T-helper 2 cell treated with Interferon-gamma antibody and Interleukin-4, amounts not matched to agents 5 μg/mL and 100 μg/mL, for 36 hours (primary cell): ENCODE data around the gene GRM5.

Source experiments
- DNase-seq: peaks from one replicate; pipeline ENCODE4 v3.0.0; 2021; ENCODE audit warnings: low spot score
- H3K27ac Mint-ChIP-seq: one replicate; pipeline ENCODE4 v1.8.0; 2021; ENCODE audit warnings: mild to moderate bottlenecking, mixed read lengths
- H3K27me3 Mint-ChIP-seq: one replicate; pipeline ENCODE4 v1.8.0; 2021; ENCODE audit warnings: low read depth, mixed read lengths
- H3K36me3 Mint-ChIP-seq: one replicate; pipeline ENCODE4 v1.8.0; 2021; ENCODE audit warnings: low read depth, mixed read lengths
- H3K4me1 Mint-ChIP-seq: one replicate; pipeline ENCODE4 v1.8.0; 2021; ENCODE audit warnings: low read depth, mixed read lengths
- H3K4me3 Mint-ChIP-seq: one replicate; pipeline ENCODE4 v1.8.0; 2022; ENCODE audit warnings: mild to moderate bottlenecking, moderate library complexity, mixed read lengths
- H3K9me3 Mint-ChIP-seq: one replicate; pipeline ENCODE4 v1.8.0; 2021; ENCODE audit warnings: mixed read lengths

The GRM5 gene

GRCh38 chr11:88576741-88577140 is 489.0 kb downstream of the GRM5 start:
- H3K27ac Mint-ChIP-seq: no peak overlapping the region
- H3K4me3 Mint-ChIP-seq: no peak overlapping the region
- no peaks in the 10 kb centered on the region for H3K4me1 Mint-ChIP-seq
- no peaks in the 10 kb centered on the region for H3K9me3 Mint-ChIP-seq
- no peaks in the 10 kb centered on the region for H3K36me3 Mint-ChIP-seq
- DNase-seq: no peak
- peaks cover 4% of the 10 kb centered on the region for H3K27me3 Mint-ChIP-seq

DNA sequence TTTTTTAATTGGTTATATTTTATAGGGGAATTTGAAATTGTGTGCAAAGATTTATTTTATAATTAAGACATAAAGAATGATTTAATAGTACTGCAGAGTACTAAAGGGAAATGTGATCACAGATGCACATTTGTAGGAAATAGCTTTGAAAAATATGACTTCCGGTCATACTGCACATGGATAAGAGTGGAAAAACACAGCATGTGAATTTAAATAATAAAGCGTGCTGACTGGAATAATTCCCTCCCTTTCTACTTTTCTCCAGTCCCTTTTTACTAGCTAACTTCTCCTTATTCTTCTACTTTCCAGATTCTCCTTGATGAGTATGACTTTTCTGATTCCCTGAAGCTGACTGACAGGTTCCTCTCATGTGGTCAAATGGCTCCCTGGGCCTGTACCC is 489.9 kb downstream of the GRM5 start:
- Mint-ChIP-seq H3K36me3 (no peaks in the 10 kb centered on the region), H3K9me3 (no peaks in the 10 kb centered on the region), H3K27me3 (peaks cover 5% of the 10 kb centered on the region), H3K27ac (no peak overlapping the region), H3K4me3 (no peak overlapping the region), H3K4me1 (no peaks in the 10 kb centered on the region)
- no peak for DNase-seq

GRCh38 chr11:88569342-88569741 is 496.4 kb downstream of the GRM5 start:
- no peak overlapping the region for H3K4me3 Mint-ChIP-seq
- H3K4me1 Mint-ChIP-seq: no peaks in the 10 kb centered on the region
- no peak for DNase-seq

DNA sequence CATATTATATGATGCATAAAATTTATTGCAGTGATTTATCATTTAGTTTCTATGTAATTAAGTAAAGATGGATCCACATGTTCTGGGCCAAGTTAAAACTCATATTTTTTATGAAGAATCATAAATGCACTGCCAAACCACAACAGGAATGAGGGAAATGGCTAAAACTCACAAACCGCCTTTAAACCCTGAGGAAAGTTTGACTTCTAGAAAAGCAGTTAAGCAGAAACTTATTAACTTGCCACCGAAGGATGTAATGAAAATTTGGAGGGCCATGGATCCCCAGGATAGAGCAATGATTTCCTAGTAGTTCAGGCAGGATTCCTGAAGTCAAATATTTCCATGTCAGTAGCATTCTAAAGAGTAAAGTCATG is 510.0 kb downstream of the GRM5 start:
- H3K9me3 Mint-ChIP-seq: no peaks in the 10 kb centered on the region
- no peaks in the 10 kb centered on the region for H3K36me3 Mint-ChIP-seq
- H3K27me3 Mint-ChIP-seq: peaks cover 10% of the 10 kb centered on the region
- no peak overlapping the region for H3K27ac Mint-ChIP-seq
- no peak overlapping the region for H3K4me3 Mint-ChIP-seq
- no peaks in the 10 kb centered on the region for H3K4me1 Mint-ChIP-seq
- no peak for DNase-seq

More at GRCh38 chr11:88569342-88569741, 496.4 kb downstream of the GRM5 start:
- H3K27ac Mint-ChIP-seq: no peak overlapping the region
- H3K27me3 Mint-ChIP-seq: peaks cover 5% of the 10 kb centered on the region
- H3K9me3 Mint-ChIP-seq: no peaks in the 10 kb centered on the region
- no peaks in the 10 kb centered on the region for H3K36me3 Mint-ChIP-seq

GRCh38 chr11:88555018-88555828 is 510.6 kb downstream of the GRM5 start:
- Mint-ChIP-seq H3K36me3 (no peaks in the 10 kb centered on the region), H3K27ac (no peak overlapping the region), H3K4me1 (no peaks in the 10 kb centered on the region), H3K9me3 (no peaks in the 10 kb centered on the region), H3K4me3 (no peak overlapping the region), H3K27me3 (peaks cover 10% of the 10 kb centered on the region)
- no peak for DNase-seq

GRCh38 chr11:88553204-88553603 is 512.6 kb downstream of the GRM5 start:
- no peaks in the 10 kb centered on the region for H3K36me3 Mint-ChIP-seq
- no peak overlapping the region for H3K4me3 Mint-ChIP-seq
- no peak overlapping the region for H3K27ac Mint-ChIP-seq
- no peak for DNase-seq
- peaks cover 16% of the 10 kb centered on the region for H3K27me3 Mint-ChIP-seq
- no peaks in the 10 kb centered on the region for H3K9me3 Mint-ChIP-seq
- H3K4me1 Mint-ChIP-seq: no peaks in the 10 kb centered on the region

- peak; percentile 29 for DNase-seq
- H3K27me3 Mint-ChIP-seq: peaks cover 16% of the 10 kb centered on the region
- no peaks in the 10 kb centered on the region for H3K36me3 Mint-ChIP-seq
- no peak overlapping the region for H3K27ac Mint-ChIP-seq
- no peak overlapping the region for H3K4me3 Mint-ChIP-seq
- no peaks in the 10 kb centered on the region for H3K4me1 Mint-ChIP-seq
- H3K9me3 Mint-ChIP-seq: no peaks in the 10 kb centered on the region
These were observed 513.3 kb downstream of the GRM5 start for GRCh38 chr11:88552379-88553062.

DNA sequence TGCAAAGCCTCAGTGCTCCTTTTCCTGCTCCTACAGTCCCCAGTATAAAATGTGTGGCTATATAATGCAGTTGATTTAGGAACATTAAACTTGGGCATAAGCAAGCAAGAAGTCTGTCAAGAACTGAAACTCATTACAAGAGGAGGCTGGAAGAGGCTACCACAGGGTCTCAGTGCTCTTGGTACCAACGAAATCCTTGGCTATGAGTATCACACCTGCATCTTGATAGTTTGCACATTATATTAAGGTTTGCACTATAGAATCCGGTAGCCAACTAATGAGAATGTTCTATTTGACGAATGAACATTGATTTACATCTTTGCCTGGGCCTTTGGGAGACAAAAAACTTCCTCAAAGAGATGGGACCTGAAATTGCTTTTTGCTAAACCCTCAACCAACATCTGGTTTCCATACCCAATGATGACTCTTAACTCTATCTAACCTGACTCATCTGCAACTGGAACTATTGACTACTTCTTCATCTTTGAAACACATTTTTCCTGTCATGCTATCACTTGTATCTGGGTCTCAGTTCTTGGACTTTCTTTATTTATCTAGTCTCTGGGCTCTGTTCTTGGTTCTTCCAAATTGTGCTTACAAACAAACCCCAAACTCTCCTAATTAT is 521.0 kb downstream of the GRM5 start:
- Mint-ChIP-seq H3K4me3 (no peak overlapping the region), H3K9me3 (no peaks in the 10 kb centered on the region), H3K27me3 (peaks cover 11% of the 10 kb centered on the region), H3K36me3 (no peaks in the 10 kb centered on the region), H3K4me1 (peaks cover 4% of the 10 kb centered on the region), H3K27ac (no peak overlapping the region)
- no peak for DNase-seq

DNA sequence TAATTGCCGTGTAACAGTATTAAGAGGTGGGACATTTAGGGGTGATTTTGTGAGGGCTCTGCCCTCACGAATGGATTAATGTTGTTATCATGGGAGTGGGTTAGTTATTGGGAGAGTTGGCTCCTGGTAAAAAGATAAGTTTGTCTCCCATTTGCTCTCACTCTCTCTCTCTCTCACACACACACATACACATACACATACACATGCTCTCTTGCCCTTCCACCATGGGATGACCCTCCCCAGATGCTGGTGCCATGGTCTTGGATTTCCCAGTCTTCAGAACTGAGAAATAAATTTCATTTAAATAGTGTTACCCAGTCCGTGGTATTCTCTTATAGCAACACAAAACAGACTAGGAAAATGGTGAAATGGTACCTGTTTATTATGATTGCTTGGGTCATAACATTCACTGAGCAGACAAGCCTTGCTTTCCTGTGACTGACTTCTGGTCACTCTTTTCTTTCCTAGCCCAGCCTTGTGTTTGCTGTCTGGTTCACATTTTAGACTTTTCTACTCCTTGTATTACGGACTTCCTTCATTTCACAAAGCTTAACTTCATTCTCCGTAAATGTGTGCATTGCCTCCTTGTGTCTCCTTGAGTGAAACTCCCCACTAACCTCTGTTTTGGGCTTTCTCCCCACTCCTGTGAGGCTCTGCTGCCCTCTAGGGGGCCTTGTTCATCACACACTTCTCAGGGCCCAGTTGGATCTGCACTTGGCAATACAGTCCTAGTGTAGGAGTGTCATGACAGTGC is 521.7 kb downstream of the GRM5 start:
- Mint-ChIP-seq H3K4me3 (no peak overlapping the region), H3K27ac (no peak overlapping the region), H3K27me3 (peaks cover 10% of the 10 kb centered on the region), H3K4me1 (peaks cover 4% of the 10 kb centered on the region), H3K36me3 (no peaks in the 10 kb centered on the region), H3K9me3 (no peaks in the 10 kb centered on the region)
- peak; percentile 70 for DNase-seq

- H3K27me3 Mint-ChIP-seq: no peaks in the 10 kb centered on the region
- peaks cover 6% of the 10 kb centered on the region for H3K4me1 Mint-ChIP-seq
- no peak for DNase-seq
- H3K27ac Mint-ChIP-seq: no peak overlapping the region
- no peaks in the 10 kb centered on the region for H3K9me3 Mint-ChIP-seq
- no peak overlapping the region for H3K4me3 Mint-ChIP-seq
- H3K36me3 Mint-ChIP-seq: no peaks in the 10 kb centered on the region
These were observed 524.8 kb downstream of the GRM5 start for GRCh38 chr11:88541006-88541405.

DNA sequence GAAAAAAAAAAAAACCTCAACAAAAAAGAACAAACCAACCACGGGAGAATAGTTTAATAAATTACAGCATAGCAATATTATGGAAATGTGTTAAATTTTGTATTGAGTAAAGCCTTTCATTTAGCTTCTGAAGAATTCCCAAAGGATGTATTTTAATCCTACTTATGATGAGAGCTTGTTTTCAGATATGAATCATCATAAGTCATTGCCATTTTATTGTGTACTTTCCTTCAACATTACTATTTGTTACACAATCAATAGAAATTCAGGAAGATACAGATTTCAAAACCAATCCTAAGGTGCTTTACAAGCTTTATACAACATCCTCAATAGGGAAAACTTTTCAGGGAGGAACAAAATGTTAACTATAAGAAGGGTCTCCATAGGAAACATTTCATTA is 527.7 kb downstream of the GRM5 start:
- no peaks in the 10 kb centered on the region for H3K9me3 Mint-ChIP-seq
- no peak for DNase-seq
- H3K36me3 Mint-ChIP-seq: no peaks in the 10 kb centered on the region
- H3K27ac Mint-ChIP-seq: no peak overlapping the region
- H3K27me3 Mint-ChIP-seq: no peaks in the 10 kb centered on the region
- H3K4me3 Mint-ChIP-seq: no peak overlapping the region
- peaks cover 7% of the 10 kb centered on the region for H3K4me1 Mint-ChIP-seq

GRCh38 chr11:88537613-88538012 is 528.2 kb downstream of the GRM5 start:
- H3K27ac Mint-ChIP-seq: no peak overlapping the region
- H3K4me1 Mint-ChIP-seq: peaks cover 7% of the 10 kb centered on the region

GRCh38 chr11:88536616-88537265 is 529.0 kb downstream of the GRM5 start:
- Mint-ChIP-seq H3K27me3 (no peaks in the 10 kb centered on the region), H3K4me3 (no peak overlapping the region), H3K36me3 (no peaks in the 10 kb centered on the region), H3K27ac (no peak overlapping the region), H3K9me3 (no peaks in the 10 kb centered on the region), H3K4me1 (peaks cover 7% of the 10 kb centered on the region)
- no peak for DNase-seq

More at GRCh38 chr11:88537613-88538012, 528.2 kb downstream of the GRM5 start:
- Mint-ChIP-seq H3K36me3 (no peaks in the 10 kb centered on the region), H3K9me3 (no peaks in the 10 kb centered on the region), H3K4me3 (no peak overlapping the region), H3K27me3 (no peaks in the 10 kb centered on the region)
- DNase-seq: no peak
